Stimulated activated CD4-positive, alpha-beta T cell treated with anti-CD3 and anti-CD28 coated beads, Interleukin-1b, Interleukin-23, amount 100 ng/mL, for 1 hour (primary cell): Measurements from ENCODE around the gene DPY19L3.
"Not testable (repeated sequence)": the region's sequence is repeated elsewhere in the genome, so short reads cannot be mapped to it uniquely, and the experiment has no call there.

Source experiments
- DNase-seq, 2 donors: peaks; one replicate each; pipeline ENCODE4 v3.0.0-alpha.2; 2020; ENCODE audit warnings: low read depth in 2 of 2

DPY19L3 gene

DNA sequence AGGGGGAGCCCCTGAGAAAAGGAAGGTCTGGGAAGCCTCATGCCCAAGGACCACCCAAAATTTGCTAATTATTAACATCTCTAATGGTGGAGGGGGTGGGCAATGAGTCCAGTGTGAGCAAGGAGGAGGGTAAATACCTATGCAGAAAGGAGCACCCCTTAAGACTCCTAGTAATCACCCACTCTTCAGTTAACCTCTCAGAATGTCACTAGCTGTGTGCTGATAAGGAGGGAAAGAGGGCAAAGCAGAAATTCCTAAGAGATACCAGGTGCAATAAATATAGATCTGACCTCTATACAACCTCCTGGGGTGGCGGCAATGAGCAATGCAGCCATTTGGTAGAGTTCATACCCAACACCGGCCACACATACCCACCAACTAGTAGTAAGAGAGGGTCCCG, 12.7 kb upstream of the DPY19L3 start:
- no peak for DNase-seq

DNA sequence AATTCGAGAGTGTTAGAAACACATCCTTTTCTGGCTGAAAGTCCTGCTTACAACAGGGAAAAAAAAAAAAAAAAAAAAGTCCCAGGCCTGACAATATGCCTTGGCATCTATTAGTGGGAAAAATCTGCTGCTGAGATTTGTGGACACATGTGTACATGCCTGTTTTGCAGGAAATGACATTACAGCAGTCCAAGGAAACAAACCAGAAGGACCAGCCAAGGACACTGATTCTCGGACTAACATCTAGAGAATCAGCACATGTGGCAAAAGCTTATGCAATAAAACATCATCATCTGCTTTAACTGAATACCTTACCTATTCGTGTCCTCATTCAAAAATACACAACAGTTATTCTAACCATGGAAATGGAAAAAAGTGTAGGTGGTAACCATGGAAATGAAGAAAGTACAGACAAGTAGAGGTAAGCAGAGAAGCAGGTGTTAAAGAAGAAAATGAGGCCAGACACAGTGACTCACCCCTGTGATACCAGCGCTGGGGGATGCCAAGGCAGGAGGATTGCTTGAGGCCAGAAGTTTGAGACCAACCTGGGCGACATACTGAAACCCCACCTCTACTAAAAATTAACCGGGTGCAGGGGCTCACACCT, 9.4 kb upstream of the DPY19L3 start:
- DNase-seq, result no peak

DNA sequence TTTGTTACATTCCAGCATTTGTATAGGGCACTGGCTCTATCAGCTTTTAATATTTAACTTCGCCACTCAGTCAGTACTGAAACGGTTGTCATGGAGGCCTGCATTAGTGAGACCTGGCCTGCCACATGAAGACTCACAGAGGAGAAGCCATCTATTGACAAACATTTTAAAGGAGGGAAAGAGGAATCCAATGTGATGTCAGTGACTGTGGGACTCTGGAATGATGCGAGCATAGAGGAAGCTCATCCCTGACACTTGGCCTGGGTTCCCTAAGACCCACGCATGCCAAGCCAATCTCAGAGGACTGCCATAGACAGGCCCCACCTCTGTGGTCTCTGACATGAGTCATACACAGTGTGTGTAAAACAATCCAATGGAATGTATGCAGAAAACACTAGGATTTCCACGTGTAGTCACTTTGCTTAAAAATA, 7.9 kb upstream of the DPY19L3 start:
- no peak for DNase-seq

DNA sequence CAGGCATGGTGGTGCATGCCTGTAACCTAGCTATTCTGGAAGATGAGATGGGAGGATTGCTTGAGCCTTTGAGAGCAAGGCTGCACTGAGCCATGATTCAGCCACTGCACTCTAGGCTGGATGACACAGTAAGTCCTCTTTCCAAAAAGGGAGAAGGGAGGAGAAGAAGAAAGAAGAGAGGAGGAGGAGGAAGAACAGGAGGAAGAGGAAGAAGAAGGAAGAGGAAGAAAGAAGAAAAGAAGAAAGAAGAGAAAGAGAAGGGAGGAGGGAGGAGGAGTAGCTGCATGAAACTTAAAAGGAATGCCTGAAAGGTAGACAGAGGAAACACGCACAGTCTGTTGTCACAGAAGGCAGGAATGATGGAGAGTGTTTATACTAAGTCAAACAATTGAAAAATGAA, 3.6 kb upstream of the DPY19L3 start:
- DNase-seq, result no peak

DNA sequence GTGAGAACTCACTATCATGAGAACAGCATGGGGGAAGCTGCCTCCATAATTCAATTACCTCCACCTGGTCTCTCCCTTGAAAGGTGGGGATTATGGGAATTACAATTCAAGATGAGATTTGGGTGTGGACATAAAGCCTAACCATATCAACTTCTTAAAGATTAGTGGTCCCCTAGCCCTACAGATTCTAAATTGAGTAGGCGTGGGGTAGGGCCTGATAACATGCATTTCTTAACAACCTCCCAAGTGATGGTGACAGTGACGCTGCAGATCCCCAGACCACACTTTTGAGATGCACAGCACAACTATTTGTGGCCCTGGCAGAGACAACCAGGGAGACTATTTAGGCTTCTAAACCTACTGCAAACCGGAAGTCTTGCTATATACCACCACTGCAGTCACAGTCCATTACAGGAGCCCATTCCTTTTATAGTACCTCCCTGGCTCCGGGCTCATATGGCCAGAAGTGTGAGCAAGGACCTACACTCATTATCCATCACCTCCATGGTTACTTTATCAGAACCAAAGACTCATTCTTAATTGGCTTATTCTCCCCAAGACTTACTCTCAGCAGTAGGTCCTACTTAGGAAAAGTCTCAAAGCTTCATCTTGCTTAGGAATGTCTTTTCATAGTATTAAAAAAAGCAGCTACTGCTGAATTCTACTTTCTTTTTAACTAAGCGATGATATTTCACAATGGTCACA, 2.1 kb upstream of the DPY19L3 start:
- DNase-seq, result no peak

DNA sequence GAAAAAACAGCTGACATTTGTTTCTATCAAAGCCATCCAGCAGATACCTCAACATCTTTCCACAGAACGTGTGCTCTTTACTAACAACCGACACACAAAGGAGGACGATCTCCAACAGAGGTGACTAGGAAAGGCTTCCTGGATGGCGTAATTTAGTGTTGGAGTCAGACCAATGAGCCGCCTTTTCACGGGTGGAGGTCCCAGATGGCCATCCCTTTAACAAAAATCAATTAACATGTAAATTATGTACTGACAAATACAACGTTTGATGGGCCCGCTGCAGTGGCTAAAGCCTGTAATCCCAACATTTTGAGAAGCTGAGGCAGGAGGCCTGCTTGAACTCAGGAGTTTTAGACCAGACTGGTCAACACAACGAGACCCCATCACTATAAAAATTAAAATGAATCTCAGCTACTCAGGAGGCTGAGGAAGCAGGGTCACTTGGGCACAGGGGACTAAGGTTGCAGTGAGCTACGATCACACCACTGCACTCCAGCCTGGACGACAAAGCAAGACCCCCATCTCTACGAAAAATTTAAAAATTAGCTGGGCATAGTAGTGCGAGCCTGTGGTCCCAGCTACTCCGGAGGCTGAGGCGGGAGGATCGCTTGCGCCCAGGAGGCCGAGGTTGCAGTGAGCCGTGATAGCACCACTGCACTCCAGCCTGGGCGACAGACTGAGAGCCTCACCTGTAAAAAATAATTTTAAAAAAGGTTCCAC, 1.2 kb upstream of the DPY19L3 start:
- DNase-seq, result no peak

DNA sequence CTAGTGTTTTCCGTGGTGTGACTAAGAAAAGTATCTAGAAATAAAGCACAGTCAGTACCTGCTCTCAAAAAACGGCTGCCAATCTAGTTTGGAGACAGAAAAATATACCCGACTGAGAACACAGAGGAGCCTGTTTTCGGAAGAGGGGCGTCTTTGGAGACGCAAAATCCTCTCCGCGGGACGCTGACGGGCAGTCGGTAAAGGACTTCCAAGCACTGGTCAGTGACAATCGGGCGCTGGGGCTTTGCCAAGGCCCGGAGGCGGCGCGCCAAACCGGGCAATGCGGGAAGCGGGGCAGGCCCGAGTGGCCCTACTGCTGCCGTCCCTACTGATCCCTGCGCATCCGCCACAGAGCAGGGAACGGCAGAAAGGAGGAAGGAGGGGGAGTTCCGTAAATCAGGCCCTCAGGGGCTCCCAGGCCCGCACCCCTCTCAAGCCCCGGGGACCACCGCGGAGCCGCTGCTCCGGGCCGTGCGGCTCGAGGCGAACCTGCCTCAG, 588 bp upstream of the DPY19L3 start:
- no peak for DNase-seq

DNA sequence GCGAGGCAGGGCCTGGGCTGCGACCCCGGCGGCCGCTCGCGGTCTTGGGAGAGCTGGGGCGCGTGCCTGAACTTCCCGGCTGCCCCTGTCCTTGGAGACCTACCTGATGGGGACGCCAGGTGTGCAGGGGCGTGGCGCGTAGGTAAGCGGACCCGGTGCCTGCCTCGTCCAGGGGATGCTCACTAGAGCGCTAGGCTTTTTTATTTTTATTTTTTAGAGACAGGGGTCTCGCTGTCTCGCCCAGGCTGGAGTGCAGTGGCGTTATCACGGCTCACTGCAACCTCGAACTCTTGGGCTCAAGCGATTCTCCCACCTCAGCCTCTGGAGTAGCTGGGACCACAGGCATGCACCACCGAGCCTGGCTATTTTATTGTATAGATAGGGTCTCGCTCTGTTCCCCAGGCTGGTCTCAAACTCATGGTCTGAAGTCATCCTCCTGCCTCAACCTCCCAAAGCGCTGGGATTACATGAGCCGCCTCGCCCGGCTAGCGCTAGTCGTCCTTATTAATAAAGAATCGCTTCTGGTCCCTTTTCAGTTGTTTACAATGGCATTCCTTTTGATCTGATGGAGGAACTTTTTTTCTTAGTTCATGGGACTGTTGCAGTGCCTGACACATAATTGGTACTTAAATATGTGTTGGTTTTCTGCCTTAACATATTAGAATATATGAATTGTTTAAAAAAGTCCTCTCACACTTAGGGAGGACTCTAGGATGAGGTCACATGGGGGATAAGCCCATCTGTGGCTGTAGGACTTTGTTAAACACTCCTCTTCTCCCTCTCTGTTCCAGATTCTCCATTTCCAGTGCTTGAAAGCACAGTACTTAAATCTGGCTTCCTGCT, 812 bp downstream of the DPY19L3 start:
- no peak for DNase-seq

DNA sequence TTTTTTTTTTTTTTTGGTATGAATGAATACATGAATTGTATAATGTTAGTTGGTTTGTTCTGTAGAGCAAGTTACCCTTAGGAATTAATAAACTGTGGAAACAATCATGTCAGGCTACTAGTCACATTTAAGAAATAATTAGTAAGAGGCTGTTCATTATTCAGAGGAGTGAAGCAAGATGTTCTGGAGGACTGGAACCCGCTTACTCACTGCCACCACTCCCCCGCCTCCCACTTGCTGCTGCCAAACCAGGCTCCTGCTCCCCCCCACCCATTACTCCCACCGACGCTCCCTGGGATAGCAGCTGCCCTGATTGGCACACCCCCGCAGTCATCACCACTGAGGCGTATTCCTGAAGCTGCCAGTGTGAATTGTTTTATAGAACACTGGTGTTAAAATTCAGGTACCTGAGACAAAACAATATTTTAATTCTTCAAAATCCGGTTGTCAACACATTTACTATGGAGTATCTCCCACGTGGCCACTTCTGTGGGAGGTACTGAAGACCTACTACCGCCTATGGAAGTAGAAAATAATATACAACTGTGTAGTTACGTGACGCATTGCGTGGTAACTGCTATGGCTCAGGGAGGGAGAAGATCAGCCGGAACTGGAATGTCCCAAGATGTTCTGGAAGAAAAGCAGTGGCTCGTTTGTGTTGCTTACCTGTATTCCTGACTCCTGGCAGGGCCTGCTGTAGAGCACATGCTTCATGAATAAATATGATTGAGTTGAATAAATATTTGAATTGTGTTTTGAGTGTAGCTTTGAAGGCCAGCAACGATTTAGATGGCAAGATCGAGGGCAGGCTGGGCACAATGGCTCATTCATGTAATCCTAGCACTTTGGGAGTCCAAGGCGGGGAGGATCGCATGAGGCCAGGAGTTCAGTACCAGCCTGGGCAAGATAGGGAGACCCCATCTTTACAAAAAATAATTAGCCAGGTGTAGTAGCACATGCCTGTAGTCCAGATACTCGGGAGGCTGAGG, 1.7 kb downstream of the DPY19L3 start:
- DNase-seq, result no peak

DNA sequence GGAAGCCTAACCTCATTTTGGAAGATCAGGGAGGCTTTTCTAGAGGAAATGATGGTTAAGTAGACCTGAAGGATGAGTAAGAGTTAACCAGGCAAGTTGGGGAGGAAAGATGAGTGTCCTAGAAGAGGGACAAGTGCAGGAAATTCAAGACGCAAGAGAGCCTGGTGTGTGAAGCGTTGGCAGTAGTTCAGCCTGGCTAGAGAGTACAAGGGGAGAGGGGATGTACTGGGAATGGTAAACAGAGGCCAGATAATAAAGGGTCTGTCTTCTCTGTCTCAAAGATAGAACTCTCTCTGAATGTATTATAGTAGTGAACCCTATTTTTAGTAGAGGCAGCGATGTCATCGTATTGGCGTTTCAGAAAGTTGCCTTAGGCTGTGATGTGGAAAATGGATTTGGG, 9.7 kb downstream of the DPY19L3 start:
- no peak for DNase-seq

DNA sequence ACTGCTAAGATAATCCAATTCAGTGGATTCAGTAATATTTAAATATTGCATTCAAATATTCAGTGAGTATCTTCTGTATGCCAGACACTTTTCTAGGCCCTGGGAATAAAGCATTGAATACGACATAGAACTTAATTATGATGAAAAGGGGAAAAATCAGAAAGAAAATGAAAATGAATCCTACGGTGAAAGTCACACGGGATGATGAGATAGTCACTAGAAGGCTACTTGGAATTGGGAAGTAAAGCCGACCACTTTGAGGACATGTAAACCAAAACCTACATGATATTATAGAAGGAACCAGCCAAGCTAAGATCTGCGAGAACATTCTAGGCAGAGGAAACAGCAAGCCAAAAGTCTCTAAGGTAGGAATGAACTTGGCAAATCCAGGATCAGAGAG, 10.1 kb downstream of the DPY19L3 start:
- no peak for DNase-seq

DNA sequence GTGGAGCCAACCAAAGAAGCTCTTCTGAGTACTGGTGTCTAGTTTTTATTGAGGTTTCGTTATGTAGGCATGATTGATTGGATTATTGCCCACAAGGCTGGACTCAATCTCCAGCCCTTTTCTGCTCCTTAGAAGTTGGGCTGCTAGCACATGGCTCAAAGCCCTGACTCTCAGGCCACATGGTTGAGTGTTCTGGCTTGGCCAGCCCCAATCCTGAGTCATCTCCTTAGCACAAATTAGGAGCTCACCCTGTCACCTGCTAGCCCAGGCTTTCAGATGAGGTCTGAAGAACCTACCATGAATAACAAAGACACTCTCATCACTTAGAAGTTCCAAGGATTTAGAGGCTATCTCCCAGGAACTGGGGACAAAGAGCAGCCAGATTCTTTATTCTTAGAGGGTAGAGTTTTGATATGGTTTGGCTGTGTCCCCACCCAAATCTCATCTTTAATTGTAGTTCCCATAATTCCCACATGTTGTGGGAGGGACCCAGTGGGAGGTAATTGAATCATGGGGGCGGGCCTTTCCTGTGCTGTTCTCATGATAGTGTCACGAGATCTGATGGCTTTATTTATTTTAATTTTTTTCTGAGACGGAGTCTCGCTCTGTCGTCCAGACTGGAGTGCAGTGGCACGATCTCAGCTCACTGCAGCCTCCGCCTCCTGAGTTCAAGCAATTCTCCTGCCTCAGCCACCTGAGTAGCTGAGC, 11.3 kb downstream of the DPY19L3 start:
- no peak for DNase-seq

DNA sequence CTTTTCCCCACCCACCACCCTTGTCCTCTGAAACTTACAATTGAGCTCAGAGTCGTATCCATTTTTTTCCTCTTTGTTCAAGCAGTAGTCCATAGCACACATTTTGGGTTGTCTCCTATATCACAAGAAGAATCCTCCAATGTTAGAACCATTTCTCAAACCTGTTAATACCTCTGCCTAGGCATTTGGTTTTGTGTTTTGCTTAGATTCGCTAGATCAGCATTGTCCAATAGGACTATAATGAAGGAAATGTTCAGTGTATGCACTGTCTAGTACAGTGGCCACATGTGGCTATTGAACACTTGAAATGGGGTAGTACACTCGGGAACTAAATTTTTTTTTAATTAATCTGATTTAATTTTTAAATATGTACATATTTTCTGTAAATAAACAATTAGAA, 12.6 kb downstream of the DPY19L3 start:
- no peak for DNase-seq

DNA sequence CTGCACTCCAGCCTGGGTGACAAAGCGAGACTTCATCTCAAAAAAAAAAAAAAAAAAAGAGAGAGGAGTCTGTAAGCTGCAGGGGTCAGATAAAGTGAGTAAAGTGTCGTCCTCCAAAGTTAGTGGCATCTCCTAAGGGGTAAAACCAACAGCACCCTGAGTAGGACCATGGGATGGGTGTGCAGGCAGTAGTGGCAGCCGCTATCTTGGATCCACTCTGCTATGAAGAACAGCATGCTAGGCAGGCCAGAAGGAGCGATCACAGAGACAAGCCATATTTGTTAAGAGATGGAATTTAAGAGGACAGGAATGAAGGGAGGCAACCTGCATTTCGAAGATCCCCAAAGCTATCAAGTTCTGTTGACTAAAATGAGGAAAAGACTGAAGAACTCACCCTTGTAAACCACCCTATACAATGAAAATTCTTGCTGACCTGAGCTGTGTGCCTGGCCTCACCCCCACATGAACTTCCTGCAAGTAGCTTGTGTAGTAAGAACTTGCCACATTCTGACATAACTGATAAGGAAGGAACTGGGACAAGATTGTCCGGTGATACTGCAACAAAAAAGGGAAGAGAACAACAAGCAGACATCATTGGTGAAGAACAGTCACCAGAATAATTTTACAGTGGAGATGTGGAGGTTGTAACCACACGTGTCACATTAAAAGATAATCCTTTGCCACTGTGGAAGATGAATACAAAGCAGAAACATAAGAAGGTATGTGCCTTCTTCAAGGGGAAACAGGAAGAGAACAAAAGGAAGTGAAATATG, 16.2 kb downstream of the DPY19L3 start:
- DNase-seq, result no peak

DNA sequence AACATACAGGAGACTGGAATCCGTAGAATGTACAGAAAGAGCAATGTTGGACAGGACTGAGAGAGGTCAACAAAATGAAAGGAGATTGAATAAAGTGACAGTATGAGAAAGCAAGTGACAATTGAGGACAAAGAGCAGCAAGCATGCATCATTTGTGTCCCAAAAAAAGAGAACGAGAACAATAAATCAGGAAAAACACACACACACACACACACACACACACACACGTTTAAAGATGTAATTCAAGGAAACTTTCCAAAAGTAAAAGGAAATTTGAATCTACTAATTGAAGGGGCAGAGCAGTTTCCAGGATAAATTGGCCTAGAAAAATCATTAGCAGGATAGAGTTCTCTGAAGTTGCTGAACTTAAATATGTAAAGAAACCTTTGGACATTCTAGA, 16.9 kb downstream of the DPY19L3 start:
- no peak for DNase-seq

DNA sequence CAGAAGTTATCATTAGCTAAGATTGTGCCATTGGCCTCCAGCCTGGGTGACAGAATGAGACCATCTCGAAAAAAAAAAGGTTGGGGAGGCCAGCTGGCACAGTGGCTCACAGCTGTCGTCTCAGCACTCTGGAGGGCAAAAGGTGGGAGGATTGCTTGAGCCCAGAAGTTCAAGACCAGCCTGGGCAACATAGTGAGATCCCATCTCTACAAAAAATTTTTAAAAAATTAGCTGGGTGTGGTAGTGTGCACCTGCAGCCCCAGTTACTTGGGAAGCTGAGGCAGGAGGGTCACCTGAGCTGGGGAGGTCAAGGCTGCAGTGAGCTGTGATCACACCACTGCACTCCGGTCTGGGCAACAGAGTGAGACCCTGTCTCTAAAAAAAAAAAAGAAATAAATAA, 18.4 kb downstream of the DPY19L3 start:
- DNase-seq, result not testable (repeated sequence)

DNA sequence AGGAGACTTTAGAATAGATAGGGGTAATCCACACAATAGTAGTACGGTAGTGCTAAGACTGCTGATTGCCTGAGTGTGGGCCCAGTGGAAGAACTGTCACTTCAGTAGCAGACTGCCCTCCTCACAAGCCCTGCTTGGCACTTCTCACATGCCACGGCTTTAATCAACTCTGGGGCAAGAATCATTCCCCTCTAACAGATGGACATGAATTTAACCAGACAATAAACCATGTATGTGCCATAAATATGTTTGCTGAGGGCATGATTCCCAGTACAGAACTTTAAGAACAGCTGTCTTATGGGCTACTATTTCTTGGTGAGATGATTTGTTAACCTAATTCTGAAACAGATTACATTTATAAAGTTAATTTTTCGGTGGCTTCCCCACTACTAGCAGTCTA, 22.0 kb downstream of the DPY19L3 start:
- no peak for DNase-seq

DNA sequence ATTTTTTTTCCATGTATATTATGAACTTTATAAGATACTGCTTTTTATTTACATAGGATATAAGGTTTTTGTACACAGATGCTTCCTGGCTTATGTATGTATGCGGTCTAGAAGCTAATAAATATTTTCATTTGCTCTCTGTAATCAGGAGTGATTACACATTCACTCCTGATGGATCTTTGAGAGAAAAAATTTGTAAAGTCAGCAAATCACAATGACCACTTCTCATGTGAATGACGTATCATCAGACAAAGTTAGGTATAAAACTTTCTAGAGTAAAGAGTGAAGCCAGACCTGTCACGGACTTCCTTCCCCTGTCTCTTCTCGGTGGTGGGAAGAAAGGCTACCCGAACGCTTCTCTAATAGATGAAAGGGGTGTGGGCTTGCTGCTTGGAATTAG, 31.1 kb downstream of the DPY19L3 start:
- DNase-seq, result no peak

DNA sequence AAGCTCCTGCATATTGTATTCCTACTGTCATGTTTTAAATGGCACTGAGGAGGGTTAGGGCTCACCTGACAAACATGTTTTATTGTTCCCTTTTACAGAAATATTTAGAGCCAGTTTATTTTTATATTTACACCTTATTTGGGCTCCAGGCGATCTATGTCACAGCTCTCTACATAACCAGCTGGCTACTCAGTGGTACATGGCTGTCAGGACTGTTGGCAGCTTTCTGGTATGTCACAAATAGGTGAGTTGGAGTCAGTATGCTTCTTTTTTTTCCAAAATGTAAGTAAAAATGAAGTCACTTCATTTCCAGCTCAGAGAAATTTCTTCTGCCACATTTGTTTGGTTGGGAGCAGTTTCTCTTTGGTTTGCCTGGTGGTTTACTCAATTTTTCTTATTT, 31.5 kb downstream of the DPY19L3 start:
- DNase-seq, result no peak
